ENCODE measurements around the gene SP2.
"Not testable (repeated sequence)": the region's sequence is repeated elsewhere in the genome, so short reads cannot be mapped to it uniquely, and the experiment has no call there.

The SP2 gene

DNA sequence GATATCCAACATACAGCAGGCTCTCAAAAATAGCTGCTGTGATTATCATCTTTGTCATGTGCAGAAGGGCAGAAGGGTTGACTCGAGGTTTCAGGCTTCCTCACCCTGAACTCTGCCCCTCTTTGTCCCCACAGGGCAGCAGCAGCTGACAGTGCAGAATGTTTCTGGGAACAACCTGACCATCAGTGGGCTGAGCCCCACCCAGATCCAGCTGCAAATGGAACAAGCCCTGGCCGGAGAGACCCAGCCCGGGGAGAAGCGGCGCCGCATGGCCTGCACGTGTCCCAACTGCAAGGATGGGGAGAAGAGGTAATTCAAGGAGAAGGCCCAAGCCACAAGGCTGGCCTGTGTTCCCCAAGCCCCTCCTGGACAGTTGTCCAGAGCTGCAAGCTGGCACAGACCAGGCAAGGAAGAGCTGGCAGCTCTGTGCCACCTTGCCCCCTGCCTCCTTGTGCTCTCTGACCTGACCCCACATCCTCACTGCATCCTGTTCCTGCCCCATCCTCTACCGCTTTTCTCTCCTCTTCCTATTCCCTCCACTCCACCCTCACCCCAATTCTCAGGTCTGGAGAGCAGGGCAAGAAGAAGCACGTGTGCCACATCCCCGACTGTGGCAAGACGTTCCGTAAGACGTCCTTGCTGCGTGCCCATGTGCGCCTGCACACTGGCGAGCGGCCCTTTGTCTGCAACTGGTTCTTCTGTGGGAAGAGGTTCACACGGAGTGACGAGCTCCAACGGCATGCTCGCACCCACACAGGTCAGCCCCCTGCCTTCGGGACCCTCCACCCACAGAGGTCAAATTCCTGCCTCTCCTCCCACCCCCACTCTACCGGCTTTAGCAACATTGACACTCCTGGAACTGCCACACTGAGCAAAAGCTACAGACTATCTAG lies 29.0 kb downstream of the SP2 start:
- DNase-seq = no peak

DNA sequence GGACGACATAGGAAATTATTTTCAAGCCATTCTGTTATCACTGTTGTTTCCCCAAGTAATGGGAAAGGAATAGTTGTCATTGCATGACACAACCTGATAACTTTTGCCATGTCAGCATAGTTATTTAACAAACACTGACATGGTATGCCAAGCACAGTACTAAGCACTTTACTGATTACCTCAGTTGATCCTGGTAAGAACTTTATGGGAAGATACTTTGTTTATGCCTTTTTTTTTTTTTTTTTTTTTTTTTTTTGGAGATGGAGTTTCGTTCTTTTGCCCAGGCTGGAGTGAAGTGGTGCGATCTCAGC lies 29.6 kb downstream of the SP2 start:
- DNase-seq = no peak

DNA sequence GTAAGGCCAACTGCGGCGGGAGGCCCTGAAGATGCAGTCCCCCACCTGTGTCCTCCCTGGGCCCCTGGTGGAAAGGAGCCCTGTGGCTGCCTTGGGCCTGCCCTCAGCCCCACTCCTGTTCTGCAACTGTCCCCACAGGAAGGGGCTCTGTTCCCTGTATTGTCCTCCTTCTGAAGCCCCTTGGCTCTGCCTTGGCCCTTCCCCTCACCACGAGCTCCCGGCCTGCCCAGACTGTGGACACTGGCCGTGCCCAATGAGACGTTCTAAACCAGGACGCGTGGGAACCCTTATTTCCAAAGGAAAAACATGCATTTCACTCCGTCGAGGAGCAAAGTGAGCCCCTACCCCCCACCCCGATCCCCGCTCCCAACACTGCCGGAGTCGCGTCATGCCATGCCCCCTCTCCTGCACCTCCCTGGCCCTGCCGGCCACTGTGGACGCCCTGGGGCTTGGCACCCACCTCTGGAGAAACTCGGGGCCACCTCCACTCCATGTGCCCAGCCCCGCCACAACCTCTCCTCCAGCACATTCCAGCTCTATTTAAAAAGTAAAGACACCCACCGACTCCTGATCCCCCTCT lies 31.9 kb downstream of the SP2 start:
- DNase-seq = no peak

DNA sequence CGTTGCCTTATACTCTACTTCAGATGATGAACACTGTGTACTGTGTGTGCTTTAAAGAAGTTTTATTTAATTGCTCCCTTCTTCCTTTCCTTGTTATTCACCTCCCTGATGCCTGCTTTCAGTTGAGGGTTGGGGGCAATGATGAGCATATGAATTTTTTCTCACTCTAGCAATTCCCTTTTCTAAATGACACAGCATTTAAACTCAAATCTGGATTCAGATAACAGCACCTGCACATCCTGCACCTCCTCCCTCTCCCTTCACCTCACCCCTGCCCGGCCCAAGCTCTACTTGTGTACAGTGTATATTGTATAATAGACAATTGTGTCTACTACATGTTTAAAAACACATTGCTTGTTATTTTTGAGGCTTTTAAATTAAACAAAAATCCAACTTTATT lies 32.4 kb downstream of the SP2 start:
- no peak for DNase-seq

DNA sequence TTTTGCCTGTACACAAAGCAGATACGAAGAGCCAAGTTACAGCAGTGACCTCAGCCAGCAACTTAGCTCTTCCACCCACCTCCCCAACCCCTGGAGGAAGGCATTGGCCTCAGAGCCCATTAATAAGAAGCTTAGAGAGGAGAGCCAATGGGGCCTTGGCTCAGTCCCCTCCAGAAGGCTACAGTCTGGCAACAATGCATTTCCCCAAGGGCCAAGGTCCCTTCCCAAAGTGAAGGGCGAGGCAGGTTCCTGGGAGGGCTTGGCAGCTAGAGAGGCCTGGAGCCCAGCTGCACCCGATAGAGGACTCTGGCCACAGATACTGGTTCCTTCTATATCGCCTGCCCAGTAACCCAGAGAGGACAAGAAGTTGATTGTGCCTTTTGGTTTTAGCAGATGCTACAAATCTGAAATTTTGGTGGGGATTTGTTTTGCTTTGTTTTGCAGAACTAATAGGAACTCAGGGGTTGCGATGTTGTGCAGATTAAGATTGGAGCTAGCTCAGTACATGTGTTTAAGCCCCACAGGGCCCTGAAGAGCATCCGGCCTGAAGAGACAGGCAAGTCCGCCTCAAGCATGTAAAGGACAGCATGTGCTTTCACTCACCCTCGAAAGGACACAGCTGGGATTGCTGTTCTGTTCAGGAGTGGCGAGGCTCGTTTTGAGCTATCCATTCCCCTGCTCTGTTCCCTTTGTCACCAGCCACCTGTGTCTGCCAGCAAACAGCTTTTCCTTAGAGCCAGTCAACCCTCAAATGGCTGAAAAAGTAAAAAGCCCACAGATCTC lies 33.4 kb downstream of the SP2 start:
- no peak for DNase-seq

DNA sequence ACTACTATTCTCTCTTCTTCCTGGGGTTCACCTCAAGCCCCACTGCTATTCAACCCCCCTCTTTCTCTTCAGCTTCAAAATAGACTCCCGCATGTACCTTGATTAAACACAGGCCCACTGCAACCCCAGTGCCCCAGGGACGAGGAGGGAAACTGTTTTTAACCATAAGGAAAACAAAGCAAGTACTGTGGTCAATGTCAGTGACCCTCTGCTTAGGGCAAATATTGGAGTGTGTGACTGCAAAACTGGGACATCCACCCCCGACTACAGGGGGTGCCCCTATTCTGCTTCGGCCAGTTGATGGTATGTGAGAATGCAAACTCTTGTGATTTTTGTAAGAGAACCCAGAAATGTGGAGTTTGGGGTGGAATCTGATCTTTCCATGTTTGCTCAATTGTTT lies 35.8 kb downstream of the SP2 start:
- no peak for DNase-seq

DNA sequence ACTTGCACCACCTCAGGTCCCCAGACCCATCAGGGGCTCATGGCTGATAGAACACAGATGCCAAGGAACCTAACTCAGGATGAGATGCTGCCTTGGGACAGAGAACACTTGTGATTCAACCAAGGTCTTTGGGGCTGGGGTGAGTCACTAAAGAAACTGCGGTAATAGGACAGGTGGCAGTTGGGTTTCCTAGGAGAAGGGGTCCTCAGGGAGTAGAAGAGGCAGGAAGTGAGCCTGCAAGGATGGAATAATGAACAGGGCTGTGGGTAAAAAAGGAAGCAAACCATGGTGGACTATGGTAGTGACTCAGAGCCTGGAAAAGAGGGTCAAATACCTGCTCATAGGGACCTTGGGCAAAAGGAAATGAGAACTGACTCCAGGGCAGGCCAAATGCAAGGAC lies 38.8 kb downstream of the SP2 start:
- DNase-seq = peak; percentile 18

DNA sequence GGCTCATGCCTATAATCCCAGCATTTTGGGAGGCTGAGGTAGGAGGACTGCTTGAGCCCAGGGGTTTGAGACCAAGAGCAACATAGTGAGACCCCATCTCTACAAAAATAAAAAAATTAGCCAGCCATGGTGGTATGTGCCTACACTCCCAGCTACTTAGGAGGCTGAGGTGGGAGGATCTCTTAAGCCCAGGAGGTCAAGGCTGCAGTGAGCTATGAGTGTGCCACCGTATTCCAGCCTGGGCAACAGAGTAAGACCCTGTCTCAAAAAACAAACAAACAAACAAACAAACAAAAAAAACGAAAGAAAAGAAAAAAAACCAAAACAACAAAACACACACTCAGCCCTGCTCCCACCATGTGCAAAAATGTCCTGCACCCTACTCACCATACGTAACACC lies 39.4 kb downstream of the SP2 start:
- DNase-seq = not testable (repeated sequence)

DNA sequence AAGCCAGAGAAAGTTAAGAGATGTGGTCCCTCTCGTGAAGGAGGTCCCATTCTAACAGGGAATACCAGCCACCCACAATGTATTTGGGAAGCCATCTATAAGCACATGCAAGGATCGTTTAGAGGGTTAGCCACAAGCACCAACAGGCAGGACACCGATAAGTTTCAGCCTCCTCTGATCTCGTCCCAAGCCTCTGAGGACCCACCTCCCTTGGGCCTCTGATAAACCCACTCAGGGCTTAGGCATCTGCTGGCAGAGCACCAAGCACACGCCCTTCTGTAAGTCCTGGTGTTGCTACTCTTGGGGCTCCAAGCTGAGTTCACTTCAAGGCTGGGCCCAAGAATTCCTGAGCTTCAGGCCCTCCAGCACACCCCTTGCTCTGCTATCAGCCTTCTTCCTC lies 39.9 kb downstream of the SP2 start:
- peak; percentile 75 for DNase-seq

DNA sequence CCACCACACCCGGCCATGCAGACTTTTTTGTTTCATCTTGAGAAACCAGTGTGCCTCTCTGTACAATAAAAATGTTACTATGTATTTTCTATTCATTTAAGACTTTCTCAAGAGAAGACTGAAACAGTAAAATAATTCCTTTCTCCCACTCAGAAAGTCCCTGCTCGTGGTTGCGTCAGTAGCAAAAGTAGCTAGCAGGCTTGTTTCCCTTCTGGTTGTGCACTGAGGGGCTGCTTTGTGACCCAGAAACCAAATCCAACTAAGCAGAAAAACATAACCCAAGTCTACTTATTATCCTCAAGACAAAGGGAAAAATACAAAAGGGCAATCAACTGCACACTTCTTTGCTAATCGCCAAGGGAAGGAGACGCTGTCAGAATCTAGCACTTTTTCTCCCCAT lies 41.9 kb downstream of the SP2 start:
- no peak for DNase-seq

DNA sequence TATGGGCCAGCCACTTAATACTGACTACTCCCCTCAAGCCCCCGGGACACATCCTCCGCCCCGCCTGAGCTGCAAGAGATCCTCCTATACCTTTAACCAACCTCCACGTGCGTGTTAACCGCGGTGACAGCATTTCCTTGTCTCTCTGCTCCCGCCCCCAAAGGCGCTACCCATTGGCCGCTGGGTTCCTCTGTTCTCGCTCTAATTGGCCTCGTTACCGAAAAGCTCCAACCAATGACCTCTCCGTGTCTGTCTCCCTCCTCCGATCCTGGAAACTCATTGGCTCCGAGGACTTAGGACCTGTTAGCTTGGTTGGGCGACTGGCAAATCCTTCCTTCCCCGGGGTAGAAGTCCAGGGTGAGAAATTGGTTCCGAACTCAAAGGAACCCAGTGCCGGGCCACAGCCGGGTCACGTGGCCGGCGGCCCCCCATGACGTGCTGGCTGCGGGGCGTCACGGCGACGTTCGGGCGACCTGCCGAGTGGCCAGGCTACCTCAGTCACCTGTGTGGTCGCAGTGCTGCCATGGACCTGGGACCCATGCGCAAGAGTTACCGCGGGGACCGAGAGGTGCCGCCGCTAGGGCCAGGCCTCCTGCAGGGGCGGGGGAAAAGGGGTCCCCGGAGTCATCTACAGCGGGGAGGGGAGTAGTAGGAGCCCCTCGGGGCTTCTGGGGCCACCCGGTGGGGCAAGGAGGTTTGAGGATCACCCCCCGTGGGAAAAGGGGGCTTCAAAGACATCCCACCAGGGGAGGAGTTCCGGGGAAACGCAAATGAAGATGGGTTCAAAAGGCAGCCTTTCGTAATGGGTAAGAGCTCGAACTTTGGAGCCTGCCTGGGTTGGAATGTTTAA lies 45.4 kb downstream of the SP2 start, which contains the start of gene PNPO:
TSS of gene PNPO (plus strand) at position 326 of the 850 bp plus-strand sequence. CDS start at position 431, 105 bp downstream.
- peak; percentile 97 for DNase-seq

DNA sequence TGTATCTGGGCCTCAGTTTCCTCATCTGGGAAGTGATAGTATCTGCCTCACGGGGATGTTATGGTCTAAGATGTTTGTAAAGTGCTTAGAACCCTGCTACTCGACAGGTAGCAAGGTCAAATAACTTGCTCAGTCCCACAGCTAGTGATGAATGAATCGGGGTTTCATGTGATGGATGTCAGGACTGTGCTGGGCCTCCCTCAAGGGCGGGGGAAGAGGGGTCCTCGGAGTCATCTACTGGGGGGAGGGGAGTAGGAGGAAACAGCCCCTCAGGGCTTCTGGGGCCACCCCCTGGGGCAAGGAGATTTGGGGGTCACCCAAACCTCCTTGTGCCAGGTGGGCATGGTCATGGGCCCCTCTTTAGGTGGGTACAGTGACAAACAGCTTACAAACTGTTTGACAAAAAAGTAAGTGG lies 46.1 kb downstream of the SP2 start:
- DNase-seq = no peak

DNA sequence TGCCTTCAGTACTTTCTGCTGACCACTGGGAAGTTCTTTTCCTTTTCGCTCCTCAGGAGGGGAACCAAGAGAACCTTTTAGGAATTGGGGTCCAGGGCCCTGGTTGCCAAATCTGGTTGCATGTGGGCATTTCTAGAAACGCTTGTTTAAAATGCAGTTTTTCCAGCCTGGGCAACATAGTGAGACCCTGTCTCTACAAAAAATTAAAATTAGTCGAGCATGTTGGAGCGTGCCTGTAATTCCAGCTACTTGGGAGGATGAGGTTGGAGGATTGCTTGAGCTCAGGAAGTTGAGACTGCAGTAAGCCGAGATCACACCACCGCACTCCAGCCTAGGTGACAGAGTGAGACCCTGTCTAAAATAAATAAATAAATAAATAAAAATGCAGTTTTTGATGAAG lies 46.5 kb downstream of the SP2 start:
- DNase-seq = no peak

DNA sequence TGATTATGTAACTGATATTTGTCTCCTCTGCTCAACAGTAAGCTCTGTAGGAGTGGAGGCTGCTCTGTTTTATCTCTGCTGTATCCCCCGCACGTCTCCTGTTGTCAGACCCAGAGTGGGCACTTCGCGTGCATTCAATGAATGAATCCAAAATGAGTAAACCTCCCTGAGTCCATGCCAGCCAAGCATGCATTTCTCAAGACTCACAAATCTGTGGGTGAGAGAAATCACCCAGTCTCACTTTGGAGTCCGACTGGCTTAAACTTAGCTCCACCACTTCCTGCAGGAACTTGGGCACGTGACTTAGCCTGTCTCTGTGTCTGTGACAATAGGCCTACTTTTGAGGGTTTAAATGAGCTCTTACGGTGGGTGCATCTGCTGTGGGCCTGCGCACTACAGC lies 49.0 kb downstream of the SP2 start:
- DNase-seq = no peak

DNA sequence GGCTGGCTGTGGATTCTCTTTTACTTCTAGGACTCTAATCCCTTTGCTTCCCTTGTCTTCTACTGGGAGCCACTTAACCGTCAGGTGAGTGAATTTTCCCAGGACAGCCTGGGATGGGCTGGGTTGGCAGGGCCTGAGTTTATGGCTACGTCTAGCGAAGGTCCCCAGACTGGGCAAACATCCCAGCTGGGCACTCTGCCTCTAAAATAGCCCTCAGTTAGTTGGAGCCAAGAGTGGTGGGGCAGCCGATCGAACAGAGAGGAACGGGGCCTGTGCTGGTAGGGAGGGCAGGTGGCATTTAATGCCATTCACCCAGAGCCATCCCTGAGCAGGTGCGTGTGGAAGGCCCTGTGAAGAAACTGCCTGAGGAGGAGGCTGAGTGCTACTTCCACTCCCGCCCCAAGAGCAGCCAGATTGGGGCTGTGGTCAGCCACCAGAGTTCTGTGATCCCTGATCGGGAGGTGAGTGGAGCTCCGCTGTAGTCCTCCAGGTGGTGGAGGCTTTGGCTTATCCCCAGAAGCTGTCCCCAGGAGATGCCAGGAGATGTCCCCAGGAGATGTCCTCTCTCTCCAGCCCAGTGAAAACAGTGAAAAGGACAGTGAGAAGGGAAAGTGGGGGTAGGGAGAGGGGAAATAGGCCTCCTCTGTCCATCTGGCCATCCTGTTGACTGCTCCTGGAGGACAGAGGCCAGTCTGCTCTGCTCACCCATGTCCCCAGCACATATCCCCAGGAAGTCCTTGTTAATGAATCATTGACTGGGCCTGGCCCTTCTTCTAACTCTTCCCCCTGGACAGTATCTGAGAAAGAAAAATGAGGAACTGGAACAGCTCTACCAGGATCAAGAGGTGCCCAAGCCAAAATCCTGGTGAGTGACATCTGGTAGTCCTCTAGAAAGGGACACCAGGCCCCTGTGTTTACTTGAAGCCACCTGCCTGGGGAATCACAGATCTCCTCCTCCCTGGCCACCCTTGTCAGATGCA lies 49.8 kb downstream of the SP2 start:
- DNase-seq = no peak

DNA sequence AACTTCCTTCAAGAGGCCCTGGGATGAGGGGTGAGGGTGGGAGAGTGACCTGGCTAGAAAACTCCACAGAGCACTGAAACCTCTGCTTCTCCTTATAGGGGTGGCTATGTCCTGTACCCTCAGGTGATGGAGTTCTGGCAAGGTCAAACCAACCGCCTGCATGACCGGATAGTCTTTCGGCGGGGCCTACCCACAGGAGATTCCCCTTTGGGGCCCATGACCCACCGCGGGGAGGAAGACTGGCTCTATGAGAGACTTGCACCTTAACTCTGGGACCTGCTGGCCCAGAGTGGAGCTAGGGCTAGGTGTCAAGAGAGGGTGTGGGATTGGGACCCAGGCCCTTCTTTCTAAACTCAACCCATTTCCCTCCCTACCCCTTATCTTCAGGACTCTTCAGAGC lies 50.5 kb downstream of the SP2 start:
- DNase-seq = no peak

DNA sequence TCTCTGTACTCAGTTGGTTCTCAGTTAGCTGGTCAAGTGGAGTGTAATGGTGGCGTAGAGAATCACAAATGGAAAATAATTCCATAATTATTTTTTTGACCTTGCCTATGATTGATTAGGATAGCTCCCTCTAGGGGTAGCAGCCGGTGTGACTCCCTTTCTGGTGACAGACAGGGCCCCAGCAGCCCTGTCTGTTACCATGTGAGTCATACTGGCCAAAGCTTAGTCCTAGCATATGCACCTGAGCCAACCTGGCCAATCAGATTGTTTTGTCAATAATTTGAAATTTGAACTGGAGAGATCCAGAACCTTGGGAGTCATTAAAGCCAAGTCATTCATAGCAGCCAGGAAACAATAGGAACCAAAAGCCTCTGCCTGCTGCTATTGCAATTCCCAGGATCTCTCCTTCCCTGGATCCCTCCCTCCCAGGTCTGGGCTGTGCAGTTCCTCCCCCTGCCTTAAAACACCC lies 50.9 kb downstream of the SP2 start:
- DNase-seq = peak; percentile 69

DNA sequence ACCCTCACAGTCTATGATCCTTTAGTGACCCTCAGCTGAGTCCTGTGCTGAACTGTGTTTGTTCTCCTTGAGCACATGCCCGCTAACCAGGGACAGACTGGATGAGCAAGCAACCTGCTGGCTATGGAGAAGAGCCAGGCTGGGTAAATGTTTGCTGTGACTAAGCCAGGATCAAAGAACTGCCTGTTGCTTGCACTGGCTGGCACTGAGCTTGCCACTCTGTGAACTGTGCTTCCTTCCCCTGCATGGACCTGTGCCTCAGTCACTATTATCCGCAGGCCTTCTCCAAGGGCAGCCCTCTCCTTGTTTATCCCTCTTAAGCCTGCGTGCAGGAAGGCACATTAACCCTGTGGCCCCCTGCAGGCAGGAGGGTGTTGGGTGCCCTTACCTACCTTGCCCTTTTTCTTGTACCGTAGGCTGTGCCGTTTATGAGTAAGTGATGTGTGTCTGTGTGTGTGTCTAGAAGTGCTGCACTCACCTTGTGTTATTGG lies 52.7 kb downstream of the SP2 start:
- DNase-seq = no peak

DNA sequence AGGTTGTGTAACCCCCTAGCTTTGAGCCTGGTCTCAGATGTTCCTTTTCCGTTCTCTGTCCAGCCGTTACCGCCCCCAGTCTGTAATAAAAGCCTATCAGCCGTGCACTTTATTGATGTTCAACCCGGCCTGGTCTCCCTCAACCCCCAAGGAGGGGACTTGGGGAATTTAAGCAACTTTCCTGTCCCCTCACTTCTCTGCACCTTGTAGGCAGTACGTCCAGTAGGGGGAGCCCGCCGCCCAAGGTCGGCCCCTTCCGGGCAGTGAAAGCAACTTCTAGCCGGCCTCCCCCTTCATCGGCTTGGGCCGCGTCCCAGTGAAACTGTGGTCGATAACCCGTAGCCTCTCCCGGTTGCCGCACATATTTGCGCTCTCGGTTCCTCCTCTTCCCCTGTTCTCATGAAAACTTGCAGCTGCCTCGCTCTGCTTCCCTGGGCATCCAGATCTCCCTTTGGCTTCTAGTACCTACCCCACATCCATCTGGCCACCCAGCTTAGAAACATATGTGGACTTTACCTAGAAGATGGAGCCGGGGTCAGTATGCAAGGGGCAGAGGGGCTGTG lies 53.2 kb downstream of the SP2 start:
- peak; percentile 82 for DNase-seq

DNA sequence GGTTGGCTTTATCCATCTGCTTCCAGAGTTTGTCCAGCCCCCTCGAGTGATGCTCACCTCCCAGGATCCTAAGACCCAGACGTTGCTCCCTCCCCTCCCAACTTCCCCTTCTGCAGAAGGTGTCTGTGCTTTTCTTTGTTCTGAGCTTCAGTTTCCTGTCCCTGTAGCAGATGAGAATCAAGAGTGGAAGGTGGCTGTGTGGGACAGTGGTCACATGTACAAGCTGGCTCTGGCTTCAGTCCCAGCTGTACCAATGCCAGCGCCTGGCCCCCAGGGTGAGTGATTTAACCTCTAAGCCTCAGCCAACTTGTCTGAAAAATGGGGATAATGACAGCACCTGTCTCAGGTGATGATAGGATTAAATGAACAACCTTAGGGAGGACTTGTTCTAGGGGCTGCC lies 53.9 kb downstream of the SP2 start:
- no peak for DNase-seq

DNA sequence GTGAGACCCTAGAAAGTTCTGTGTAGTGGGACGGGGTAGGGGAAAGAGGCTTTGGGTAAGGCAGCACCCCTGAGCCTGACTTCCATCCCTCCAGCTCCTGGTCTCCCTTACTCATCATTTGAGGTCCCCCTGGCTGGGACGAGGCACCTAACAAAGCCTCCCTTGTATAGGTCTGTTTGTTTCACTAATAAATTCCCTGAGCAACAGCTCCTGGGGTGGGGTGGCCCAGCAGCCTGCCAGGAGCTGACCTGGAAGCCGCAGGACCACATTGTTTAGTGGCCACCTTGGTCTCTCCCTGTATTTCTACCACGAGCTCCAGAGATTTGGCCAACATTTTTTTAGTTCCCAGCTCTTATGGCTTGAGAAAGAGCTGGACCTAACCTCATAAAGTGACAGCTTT lies 54.4 kb downstream of the SP2 start:
- DNase-seq = no peak

Measured in fibroblast of skin of abdomen (primary cell).